Lower leg skin (tissue), 3 donors: ENCODE data around the gene DIS3L2.

Source experiments
- CTCF ChIP-seq, 3 donors: fragments of 450-650 bp; IDR thresholded peaks; one replicate each; pipeline ENCODE4 v1.5.1; 2016; ENCODE audit warnings: antibody characterized with exemption in 3 of 3, mild to moderate bottlenecking in 3 of 3, moderate library complexity in 2 of 3
- POLR2A ChIP-seq, 2 donors: fragments of 450-650 bp; IDR thresholded peaks; one replicate each; pipeline ENCODE4 v1.6.1; 2016 to 2017; ENCODE audit warnings: antibody characterized with exemption in 2 of 2, mild to moderate bottlenecking in 1 of 2, moderate library complexity in 1 of 2

GRCh38 chr2:232113821-232114220 lies 152.3 kb downstream of the DIS3L2 start:
- no peak for TF ChIP-seq POLR2A (IDR thresholded peaks at IDR 0.05)
- no peak for TF ChIP-seq CTCF (IDR thresholded peaks at IDR 0.05)
